HG03442 (cell line): ENCODE measurements around the gene CALY.

Source experiments
- ATAC-seq: cut with Tn5 transposase; IDR thresholded peaks from one replicate; pipeline ENCODE4 v1.9.1; 2021; ENCODE audit warnings: mild to moderate bottlenecking, moderate library complexity; ENCODE audit not compliant: unreplicated experiment

CALY gene

DNA sequence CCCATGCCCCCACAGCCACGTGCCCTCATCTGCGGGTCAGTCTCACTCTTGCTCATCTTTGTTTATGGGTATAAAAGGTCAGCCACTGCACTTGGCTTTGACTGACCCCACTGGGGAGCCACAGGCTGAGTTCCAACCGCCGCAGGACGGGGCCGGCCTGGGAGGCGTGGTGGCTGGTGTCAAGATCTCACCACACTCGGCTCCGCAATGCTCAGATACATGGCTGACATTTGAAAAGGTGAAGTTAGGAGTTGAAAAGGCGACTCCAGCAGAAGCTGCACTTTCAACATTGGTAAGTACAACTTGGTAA lies 42.9 kb downstream of the CALY start:
- no peak for ATAC-seq

DNA sequence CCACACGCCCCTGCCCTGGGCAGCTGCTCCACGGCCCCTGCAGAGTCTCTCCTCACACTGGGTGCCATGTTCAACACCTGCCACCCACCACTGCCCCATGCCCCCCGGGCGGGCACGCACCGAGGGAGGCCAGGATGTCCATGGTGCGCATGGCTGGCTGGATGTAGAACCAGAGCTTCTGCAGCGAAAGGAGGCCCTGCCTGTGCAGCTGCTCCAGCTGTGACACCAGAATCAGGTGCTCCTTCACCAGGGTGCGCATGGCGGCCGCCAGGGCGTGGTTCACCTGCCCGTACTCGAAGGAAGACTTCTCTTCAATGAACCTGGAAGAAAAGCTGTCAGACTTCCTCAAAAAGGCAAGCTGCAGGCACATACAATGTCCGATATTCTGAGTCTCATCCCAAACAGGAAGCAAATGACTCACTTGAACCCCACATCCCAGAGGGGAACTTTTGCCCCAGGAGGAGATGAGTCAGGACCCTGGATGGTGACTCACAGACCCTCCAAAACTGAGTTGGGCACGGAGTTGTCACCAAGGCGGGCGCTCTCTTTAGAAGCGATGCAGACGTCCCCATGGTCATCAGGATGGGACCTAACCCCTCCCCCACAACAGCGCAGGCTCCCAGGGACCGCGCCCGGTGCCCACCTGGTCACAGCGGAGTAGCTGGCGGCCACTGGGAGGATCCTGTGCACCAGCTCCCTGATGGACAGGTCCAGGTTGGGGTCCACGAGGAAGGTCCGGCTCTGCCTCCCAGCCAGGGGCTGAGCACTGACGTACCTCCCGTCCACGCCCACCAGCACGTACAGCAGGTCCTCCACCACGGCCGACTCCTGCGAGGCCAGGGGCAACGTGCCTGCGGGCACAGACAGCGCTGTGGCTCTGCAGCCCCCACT lies 43.5 kb downstream of the CALY start:
- no peak for ATAC-seq

DNA sequence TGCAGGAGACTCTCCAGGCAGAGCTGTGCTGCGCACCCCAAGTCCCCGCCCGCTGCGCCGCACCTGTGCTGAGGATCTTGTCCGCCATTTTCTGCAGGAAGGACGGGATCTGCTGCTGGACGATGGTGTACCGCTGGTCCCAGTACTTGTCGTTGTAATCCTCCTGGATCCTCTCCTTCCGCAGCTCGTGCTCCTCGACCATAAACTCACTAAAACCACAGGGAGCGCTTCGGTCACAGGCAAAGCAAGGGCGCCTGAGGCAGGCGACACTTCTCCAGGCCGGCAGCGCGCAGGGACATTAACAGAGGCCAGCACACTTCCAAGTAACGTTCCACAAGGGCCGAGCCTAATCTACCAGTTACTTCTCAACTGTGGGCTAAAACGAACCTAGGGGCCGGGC lies 46.9 kb downstream of the CALY start:
- no peak for ATAC-seq

DNA sequence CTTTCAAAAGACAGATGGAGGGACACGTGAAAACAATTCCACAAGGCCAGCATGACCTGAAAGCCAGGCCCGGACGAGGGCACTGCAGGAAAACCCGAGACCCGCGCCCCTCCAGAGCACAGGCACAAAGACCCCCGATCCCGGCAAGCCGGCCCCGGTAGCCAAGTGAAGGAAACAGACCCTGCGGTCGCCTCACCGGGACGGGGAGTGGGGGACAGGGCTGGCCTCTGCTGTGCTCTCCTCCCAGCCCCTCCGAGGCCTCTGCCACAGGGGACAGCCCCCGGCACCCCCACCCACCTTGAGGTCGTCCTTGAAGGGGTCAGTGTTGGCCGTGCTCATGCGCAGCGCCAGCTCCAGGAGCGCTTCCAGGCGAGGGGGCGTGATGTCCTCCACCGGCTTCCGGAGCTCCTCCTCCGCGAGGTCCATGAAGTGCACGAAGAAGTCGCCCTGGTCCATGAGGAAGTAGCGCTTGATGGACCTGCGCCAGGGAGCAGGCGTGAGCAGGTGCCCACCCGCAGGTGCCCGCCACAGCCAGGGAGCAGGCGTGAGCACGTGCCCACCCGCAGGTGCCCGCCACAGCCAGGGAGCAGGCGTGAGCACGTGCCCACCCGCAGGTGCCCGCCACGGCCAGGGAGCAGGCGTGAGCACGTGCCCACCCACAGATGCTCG lies 48.7 kb downstream of the CALY start:
- ATAC-seq = no peak

DNA sequence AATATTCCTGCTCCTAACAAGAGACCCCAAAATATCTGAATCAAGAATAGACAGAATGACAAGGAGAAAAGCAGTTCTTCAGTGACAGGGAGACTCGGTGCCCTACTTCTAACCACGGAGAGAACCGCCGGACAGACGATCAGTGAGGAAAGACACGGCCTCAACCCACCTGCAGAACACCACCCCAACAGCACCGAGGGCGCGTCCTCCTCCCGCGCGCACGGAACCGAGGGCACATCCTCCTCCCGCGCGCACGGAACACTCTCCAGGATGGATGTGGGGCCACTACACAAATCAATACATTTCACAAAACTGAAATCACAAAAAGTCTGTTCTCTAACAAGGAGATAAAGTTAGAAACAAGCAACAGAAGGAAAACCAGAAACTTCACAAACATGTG lies 50.3 kb downstream of the CALY start:
- ATAC-seq = no peak

DNA sequence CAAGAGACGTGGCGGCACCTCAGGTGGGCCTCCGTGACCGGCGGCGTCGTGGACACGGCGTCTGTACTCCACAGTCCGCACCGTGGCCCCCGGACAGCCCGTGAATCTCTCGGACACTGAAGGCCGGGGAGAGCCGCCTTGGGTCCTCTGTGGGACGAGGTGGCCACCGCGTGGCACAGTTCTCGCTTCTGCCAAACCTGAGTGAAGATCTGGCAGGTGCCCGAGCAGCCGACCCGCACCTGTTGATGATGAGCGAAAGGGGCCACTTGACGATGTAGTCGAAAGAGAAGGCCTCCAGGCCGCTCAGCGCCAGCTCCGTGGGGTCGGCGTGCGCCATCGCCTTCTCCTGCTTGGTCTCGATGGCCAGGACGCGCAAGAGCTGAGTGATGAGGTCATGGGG lies 51.5 kb downstream of the CALY start:
- ATAC-seq = no peak

DNA sequence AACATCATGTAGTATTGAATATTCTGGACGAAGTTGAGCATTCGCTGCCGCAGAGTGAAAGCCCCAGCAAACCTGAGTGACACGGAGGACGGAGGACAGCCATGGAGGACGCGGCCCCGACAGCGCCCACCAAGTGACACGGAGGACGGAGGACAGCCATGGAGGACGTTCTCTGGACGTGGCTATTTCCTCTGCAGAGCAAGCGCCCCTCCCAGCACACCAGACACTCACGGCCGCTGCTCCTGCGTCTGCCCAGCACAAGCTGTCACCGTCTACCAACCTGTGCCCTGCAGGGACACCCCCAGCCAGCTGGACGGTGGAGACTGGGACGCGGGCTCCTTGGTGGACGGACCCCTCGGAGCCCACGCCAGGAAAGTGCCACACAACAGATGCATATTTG lies 52.8 kb downstream of the CALY start:
- no peak for ATAC-seq

DNA sequence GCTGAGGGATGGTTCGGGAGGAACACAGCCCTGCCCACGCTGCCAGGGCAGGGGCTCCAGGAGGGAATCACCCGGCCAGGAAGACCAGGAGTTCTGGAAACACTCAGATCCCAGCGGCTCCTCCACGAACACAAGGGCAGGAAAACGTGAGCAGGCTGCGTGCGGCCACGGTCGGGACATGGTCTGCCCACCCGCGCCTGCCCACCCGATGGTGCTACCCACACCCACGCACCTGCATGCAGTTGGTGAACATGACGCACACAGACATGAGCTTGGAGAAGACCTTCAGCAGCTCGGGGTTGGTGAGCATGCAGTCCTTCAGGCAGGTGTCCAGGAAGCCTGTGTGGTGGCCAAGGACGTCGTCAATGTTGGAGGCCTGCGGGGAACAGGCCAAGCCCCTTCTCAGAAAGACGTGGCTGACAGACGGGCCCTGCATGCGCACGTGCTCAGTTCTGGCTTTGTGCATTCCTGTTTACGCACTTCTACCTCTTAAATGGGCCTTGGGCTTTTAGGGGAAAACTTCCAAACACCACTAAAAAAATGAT lies 53.8 kb downstream of the CALY start:
- no peak for ATAC-seq

DNA sequence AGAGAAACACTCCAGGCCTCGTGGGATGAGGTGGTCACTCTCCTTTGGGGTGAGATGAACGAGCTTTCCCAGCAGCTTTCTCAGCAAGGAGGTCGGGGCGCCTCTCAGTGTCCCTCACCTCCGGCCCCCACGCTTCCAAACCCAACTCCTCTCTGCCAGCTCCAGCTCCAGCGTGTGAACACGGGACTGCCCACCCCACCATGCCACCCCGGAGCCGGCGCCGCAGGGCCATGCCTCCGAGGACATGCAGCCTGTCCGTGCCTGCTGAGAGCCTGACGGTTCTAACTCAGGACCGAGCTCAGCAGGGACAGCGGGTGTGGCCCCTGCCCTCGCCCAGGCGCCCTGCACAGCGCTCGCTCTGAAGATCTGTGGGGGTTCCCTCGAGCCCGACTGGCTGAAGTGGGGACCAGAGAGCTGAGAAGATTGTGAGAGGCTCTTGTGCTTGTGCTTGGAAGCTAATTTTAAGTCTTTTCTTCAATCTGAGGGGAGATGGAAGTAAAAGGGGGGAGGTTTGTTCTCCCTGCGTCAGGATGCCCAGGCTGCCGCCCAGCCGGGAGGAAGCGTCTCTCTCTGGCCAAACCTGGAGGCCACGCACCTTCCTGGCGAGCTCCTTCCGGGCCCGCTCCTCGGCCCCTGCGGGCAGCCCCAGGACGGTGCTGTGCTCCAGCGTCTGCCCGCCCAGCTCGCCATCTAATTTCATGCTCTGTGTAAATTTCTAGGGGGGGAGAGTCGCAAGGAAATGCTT lies 54.9 kb downstream of the CALY start:
- ATAC-seq = no peak

DNA sequence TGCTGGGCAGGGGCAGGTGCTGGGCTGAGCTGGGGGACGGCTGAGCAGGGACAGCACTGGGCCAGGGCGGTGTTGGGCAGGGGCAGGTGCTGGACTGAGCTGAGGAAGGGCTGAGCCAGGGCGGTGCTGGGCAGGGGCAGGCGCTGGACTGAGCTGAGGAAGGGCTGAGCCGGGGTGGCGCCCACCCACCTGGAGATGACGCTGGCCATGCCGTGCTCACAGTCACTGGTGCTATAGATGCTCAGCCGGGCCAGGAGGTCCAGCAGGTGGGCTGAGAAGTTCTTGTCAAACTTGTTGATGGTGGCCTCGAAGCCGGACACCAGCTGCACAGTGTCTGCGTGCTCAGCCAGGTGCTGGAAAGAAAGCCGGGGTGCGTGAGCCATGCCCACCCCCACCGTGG lies 55.6 kb downstream of the CALY start:
- ATAC-seq = no peak

DNA sequence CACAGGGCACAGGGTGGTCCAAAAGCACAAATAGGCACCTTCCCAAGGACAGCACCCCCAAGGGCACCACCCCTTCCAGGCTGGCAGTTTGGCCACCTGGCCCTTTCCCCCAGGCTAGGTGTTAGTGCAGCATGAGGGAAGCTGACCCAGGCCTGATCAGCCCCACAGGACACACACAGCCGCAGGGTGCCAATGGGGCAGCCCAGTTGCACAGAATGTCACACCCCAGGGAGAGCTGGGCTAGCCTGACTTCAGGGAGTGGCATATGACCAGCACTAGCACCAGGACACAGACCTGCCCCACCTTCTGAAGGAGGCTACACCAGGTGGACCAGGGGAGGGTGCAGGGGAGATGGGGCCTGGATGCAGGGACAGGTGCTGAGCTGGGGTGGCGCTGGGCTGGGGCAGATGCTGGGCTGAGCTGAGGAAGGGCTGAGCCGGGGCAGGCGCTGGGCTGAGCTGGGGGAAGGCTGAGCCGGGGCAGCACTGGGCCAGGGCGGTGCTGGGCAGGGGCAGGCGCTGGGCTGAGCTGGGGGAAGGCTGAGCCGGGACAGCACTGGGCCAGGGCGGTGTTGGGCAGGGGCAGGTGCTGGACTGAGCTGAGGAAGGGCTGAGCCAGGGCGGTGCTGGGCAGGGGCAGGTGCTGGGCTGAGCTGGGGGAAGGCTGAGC lies 56.2 kb downstream of the CALY start:
- ATAC-seq = no peak

DNA sequence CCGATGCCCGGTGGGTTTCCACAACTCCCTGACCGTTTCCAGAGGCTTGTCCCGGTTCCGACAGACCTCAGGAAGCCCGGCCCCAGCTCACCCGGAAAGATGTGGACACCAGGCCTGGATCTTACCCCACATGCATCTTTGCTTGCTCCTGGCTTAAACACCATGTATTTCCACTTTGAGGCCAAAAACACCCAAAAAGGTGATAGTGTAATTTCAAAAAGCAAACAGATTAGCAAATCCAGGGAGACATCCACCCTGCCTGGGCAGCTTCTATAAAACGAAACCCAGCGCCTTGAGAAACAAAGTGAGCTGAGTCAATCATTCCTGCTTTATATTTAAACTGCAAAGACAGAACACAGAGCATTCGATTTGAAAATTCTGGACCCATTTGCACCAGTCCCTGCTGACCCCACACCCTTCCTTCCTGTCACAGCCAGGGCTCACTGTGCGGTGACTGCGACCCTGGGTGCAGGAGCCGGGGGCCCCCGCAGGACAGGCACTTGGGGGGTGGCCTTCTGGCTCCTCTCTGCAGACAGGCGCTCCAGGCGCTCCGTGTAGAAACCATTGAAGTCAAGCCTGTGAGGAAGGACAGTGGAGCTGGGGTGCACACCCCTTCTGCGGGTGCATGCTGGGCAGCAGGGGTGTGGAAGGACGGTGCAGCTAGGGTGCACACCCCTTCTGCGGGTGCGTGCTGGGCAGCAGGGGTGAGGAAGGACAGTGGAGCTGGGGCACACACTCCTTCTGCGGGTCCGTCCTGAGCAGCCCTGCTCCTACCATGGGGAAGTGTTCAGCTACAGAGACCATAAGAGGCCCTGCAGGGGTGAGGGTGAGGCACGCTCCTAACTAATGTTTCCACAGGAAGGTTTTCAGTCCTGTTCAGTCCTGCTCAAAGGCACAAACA lies 57.1 kb downstream of the CALY start:
- no peak for ATAC-seq

DNA sequence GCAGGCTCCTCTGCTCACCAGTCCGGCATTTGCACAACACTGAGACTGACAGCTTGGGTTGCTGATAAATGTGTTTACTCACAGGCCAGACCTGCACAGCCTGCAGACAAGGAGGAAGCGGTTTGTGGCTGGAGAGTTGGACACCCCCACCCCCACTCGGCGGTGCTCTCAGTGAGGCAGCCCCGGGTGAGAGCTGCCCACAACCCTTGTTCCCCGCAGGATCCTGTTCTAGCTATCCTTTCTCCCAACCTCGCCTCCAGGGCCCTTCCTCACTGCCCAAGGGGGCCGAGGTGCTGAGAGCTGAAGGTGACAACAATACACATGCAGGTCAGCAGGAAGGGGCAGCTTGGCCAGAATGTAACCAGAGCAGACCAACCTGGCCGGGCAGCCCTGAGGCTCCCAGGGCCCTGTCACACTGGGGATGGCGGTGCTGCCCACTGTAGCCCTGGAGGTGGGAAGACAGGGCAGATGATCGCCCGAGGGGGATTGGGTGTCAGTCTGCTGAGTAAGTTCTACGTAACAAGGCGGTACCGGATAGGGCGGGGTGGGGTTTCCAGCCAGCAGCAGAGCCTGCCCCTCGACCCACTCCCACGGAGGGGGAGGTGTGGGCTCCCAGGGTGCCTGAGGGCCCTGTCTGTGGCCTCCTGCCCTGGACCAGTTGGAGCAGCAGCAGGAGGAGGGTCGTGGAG lies 58.0 kb downstream of the CALY start:
- peak; percentile 37 for ATAC-seq

DNA sequence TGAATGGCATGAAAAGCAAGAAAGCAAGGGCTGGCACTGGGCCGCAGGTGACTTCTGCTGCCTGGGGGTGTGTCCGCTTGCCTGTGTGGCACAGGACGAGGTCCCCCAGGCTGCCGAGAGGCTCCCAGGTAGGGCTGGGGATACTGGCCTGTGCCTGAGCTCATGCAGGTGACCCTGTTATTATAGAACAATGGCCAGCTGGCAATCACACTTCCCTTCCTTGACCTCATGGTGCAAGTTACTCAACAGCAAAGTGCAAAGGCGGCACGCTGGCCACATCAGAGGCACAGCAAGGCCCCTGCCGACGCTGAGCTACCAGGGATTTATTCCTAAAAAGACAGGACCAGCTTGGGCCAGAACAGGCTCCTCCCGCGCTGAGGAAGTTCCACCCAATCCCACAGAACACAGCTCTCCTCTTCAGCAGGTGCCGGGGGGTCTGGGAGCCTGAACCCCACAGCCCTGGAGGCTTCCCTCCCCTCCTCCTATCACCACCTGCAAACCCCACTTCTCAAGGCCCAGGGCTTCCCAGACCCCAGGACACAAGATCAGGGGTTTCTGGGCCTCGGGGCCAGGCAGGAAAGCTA lies 58.6 kb downstream of the CALY start:
- no peak for ATAC-seq

DNA sequence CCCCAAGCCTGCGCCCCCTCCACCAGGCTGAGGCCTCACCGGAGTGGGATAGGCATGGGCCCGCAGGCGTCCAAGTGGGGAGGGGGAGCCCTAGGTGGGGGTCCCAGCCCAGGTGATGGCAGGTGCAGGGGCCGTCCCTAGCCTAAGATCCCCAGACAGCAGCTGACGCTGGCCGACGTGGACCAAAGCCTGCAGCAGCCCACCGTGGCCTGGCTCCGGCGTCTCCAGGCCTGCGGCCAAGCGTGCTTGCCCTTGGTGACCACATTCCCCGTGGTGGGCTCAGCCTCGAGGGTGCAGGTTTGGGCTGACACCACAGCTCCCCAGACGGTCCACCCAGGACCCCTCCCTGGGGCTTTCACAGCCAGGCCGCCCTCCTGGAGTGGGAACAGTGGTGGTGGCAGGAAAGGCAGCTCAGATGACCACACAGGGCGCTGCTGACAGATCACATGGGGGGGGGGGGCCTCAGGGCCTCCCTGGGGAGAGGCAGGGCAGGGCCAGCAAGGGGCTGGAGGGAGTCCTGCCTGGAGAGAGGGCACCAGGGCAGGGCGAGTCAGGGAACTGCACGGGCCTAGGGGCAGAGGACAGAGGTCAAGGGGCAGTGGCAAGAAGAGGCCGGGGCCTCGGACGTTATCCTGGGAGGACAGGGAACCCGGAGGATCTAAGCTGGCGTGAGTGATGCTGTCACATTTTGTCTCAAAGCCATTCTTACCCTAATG lies 59.3 kb downstream of the CALY start:
- no peak for ATAC-seq

DNA sequence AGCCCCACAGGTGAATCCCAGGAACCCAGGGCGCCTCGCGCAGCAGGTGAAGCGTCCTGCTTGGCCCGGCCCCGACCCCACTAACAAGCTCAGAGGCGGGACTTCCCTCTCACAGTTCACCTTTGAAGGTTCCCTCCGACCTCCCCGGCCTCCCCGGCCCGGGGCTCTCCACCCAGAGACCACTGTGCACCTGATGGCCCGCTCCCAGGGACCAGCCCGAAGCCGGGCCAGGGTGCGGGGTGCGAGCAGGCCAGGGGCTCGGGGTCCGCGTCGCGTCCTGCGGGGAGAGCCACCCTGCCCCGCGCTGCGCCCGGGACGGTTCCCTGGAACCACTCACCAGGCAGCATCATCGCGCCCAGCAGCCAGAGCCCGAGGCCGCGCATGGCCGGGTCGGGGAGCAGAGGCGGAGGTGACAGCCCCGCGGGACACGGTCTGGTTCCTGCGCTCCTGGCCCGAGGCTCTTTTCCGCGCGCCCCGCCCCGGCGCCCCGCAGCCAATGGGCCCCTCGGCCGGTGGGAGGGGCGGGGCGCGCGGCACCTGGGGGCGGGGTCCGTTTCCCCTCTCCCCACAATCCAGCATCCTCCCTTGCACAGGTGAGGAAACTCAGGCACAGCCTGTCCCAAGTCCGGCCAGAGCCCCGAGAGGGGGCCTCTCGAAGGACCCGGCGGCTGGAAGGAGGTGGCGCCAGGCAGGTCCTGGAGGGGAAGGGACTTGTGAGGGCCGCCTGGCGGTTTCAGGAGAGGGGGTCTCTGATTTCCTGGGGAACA lies 60.1 kb downstream of the CALY start, which contains the start of gene ADAM8:
Gene ADAM8, minus strand, starts transcription at position 434 of the 767 bp plus-strand sequence. Its CDS starts 51 bp downstream, at position 383.
- ATAC-seq = peak; percentile 39

DNA sequence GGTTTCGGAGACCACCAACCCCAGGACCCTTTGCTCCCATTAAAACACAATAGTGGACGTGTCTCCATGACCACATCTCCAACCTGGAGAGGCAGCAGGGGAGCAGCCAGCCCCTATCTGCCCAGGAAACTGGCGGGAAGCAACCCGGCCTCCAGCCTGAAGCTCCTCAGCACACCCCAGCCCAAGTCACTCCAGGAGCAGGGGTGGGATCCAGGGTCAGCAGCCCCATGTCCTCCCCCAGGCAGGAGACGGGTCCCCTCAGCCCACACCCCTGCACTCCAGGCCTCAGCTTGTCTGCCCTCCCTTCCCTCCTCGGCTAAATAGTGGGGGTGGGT lies 60.6 kb downstream of the CALY start:
- no peak for ATAC-seq

DNA sequence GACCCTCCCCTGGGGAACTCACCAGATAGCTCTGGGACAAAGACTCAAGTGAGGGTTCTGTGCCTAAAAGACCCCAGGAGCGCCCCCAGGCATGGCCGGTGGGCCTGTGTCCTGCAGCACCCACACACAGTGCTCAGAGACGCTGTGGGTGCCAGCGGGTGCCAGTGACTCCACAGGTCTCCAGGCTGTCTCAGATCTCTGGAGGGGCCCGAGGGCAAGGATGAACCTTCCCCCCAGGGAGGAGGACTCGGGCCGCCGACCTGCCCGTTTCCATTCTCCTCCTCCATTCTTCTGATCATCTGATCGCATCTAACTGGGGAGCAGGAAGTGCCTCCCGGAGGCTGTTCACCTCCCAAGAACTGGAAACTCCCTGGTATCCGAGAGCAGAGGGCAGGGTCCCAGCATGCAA lies 61.0 kb downstream of the CALY start:
- ATAC-seq = peak; percentile 30
